HG02623 (cell line): ENCODE measurements around the gene APOC1.

Experiments
- ATAC-seq: cut with Tn5 transposase; IDR thresholded peaks from one replicate; pipeline ENCODE4 v1.9.1; 2021; ENCODE audit warnings: moderate library complexity; ENCODE audit not compliant: unreplicated experiment

The APOC1 gene

DNA sequence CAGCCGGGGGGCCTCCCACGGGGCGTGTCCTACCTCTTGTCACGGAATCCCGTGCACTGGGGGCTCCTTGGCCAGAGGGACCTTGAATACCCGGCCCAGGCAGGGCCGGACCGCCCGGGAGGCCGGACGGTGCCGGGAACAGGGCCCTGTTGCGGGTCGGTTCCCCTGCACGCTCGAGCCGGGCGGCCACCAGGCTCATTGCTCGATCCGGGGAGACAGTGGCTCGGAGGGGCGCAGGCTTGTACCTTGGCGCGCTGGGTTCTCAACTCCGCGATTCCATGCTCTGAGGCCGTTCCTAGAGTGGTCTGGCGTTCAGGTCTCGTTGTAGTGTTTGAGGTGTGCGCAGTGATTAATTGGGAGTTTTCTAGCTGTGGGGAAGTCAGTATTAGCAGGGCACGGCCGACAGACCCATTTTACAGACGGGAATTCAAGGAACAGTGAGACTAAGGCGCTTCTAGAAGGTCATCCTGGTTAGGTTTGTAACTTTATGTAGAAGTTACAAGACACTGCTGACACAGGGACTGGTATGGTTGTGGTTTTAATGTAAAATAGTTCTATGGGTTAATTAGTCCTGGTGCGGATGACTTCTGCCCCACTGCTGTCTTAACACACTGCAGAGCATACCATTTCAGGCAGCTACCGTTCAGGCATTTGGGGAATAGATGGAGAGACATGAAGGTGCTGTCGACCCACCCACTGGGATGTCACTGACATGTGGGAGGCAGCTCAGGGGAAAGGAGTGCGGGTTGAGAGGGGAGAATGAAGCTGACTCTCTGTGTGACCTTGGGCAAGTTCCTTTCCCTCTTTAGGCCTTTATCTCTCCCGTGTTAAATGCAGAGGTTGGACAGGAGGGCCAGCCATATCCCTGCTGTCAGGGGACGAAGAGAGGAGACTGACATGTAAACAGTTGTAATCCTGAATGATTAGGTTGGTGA, 41.4 kb downstream of the APOC1 start:
- ATAC-seq: no peak

DNA sequence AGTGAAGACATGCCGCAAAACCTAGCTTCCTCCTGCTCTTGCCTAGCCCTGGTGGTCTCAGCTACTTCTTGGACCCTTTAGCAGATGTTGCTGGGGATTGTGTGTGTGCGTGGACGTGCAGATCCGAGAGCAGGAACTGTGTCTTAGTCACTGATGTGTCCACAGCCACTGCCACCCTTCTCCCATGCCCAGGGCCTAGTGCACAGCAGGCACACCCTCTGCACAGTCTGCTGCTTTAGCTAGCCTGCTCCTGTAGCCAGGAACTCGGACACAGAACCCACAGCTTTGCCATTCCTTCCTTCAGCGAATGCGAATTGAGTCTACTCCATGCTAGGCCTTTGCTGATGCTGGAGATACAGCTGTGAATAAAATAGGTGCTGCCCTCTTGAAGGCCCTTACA, 43.1 kb downstream of the APOC1 start:
- no peak for ATAC-seq

DNA sequence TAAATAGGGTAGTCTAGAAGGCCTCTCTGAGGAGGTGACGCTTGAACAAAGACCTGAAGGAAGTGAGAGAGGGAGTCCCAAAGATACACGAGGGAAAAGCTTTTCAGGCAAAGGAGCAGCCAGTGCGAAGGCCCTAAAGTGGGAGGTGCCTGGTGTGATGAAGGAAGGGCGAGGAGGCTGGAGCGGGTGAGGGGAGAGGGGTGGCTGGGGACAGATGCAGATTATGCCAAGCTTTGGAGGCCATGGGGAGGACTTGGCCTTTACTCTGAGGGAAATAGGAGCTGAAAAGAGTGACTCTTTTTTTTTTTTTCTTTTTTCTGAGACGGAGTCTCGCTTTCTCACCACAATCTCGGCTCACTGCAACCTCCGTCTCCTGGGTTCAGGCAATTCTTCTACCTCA, 43.7 kb downstream of the APOC1 start:
- ATAC-seq: no peak

DNA sequence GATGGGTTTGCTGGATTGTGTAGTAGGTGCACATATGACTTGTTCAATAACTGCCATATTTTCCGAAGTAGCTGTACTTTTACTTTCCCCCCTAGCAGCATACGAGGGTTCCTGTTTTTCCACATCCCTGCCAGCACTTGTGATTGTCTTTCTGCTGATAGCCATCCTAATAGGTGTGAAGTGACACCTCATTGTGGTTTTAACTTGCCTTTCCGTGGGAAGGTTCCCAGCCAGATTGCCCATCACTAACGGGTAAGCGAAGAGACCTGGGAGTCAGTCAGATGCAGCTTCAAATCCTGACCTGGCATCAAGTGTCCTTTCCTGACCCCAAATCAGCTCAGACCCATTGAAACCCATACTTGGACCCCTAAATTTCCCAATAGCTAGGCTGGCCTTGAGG, 45.3 kb downstream of the APOC1 start:
- no peak for ATAC-seq

DNA sequence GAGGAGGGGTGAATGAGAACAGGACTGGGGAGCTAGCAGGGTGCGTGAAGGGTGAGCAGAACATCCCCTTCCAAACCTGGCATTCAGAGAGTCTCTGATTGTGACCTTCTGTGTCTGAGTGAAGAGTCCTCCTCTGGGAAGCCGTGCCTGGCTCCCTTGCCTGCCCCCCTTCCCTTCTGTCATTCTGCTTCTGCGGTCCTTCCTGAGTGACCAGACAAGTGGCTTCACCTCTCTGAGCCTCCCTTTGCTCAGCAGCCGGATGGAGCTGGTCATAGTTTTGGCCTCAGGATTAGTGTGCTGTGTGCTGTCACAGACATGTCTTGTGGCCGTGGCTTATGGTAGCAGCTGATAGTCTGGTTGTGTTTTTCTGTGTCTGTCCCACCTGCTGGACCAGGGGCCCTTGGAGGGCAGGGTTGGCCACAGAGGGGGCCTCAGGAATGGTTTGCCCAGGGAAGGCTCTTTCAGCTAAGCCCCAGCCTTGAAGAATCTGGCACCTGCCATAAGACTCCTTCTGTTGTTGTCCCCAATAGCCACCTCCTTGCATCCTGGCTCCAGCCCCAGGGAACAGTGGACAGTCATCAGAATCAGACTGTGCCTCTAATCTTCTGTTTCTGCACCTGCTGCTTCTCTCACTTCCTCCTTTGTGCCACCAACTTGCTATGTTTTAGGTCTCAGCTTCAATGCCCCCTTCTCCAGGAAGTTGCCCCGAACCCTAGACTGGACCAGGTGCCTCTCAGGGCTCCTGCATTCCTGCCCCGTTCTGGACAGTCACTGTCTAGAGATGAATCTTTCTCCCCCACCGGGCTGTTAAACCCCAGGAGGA, 46.7 kb downstream of the APOC1 start:
- no peak for ATAC-seq

DNA sequence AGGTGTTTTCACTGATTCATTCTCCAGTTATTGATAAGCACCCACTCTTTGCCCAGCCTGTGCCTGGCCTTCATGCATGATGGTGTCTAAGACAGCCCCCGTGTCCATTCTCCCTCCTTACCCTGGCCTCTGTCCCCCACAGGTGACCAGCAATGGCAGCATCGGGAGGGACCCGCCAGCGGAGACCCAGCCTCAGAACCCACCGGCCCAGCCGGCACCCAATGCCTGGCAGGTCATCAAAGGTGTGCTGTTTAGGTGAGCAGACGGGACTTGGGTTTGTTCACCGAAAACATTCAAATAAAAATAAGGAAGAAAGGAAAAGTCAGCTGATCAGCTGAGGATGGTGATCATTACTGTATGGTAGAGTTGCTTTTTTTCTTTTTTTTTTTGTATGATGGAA, 47.4 kb downstream of the APOC1 start:
- ATAC-seq: no peak

DNA sequence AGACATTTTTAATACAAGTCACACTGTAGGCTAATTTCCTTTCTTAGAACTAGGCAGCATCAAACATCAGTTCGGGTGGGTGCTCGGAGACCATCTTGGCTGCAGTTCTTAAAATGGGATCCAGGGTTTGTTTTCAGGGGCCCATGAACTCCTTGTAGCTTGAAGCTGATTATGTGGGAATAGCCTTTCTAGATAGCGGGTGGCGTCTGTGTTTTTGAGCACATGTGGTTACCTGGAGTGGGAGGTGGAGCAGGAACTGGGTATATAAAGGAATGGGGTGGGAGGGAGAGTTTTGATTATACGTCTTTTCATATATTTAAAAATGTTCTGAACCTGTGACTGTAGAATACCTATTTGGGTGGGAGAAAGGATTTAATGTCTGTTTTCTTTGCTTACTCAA, 53.7 kb downstream of the APOC1 start:
- no peak for ATAC-seq

DNA sequence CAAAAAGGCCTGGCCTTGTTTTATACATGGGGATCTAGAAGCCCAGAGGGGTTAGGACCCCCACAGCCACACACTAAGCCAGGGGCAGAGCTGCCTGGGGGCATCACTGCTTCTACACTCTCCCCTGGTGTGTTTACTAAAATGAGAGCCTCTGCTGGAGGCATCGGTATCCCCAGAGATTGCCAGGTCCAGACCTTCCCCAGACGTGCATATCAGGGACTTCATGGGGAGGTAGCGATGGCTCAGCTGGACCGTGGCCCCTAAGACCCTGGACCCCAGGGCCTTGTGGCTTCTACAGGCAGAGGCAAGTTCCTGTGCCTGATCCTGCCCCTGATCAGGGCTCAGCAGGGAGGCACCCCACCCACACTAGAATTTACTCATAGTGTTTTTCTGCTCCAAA, 54.3 kb downstream of the APOC1 start:
- ATAC-seq: no peak
